Naive thymus-derived CD8-positive, alpha-beta T cell (primary cell): ENCODE results near the gene SLC5A7. TPM values are rescaled to one million over a fixed set of nuclear protein-coding genes. Genes with fewer than 3 reads are reported as not detected.

Experiments used
- ATAC-seq, 2 donors: fragments of 150-1000 bp; cut with Tn5 transposase in 1 of 2; sonication (Bioruptor Pico), chemical (Tn5 transposase) in 1 of 2; 1 replicate in 1 of 2; 2 replicates in 1 of 2; pipeline ENCODE4 v1.10.0; 2021; ENCODE audit warnings: mild to moderate bottlenecking in 2 of 2, moderate library complexity in 2 of 2
- POLR2A ChIA-PET: fragments of 350-600 bp; sonication (Branson Sonifier 250); formaldehyde crosslinking; loops from one replicate; lab custom pipeline; 2021; ENCODE audit warnings: antibody characterized with exemption; lab: Charles Lee
- DNase-seq, 10 donors: peaks; one replicate each; pipeline versions ENCODE4 v3.0.0 to v3.0.0-alpha.2; 2020 to 2022
- H3K27ac Mint-ChIP-seq, 10 donors: one replicate each; pipeline ENCODE4 v1.8.0; 2020 to 2022; ENCODE audit warnings: mild to moderate bottlenecking in 10 of 10, mixed read lengths in 10 of 10, moderate library complexity in 4 of 10, inconsistent platforms in 1 of 10
- H3K27me3 Mint-ChIP-seq, 5 donors: one replicate each; pipeline ENCODE4 v1.8.0; 2021 to 2022; ENCODE audit warnings: mixed read lengths in 5 of 5
- H3K36me3 Mint-ChIP-seq, 3 donors: one replicate each; pipeline ENCODE4 v1.8.0; 2020 to 2022; ENCODE audit warnings: mixed read lengths in 3 of 3, mild to moderate bottlenecking in 2 of 3, inconsistent platforms in 1 of 3
- H3K4me1 Mint-ChIP-seq, 4 donors: one replicate each; pipeline ENCODE4 v1.8.0; 2021 to 2022; ENCODE audit warnings: mixed read lengths in 4 of 4
- H3K4me3 Mint-ChIP-seq, 10 donors: one replicate each; pipeline ENCODE4 v1.8.0; 2020 to 2022; ENCODE audit warnings: mild to moderate bottlenecking in 10 of 10, mixed read lengths in 10 of 10, moderate library complexity in 6 of 10, inconsistent platforms in 1 of 10
- H3K9me3 Mint-ChIP-seq, 9 donors: one replicate each; pipeline ENCODE4 v1.8.0; 2020 to 2022; ENCODE audit warnings: mixed read lengths in 9 of 9, mild to moderate bottlenecking in 3 of 9, inconsistent platforms in 1 of 9, moderate library complexity in 1 of 9
- polyA plus RNA-seq, 3 donors: library from polyadenylated mRNA; unstranded; fragments of 300-500 nt; fragmentation: Illumina TruSeq; gene quantifications; one replicate each; pipeline ENCODE4 v1.2.3, GENCODE V29; 2021
- total RNA-seq, 8 experiments: library from RNA in 2 of 8; stranded (reverse) in 2 of 8; gene quantifications; one replicate each; pipeline ENCODE4 v1.2.3 and lab custom pipeline; 2021 to 2026

Gene SLC5A7
- total and polyA plus RNA-seq, 5 experiments from 2014 or later = not detected

DNA sequence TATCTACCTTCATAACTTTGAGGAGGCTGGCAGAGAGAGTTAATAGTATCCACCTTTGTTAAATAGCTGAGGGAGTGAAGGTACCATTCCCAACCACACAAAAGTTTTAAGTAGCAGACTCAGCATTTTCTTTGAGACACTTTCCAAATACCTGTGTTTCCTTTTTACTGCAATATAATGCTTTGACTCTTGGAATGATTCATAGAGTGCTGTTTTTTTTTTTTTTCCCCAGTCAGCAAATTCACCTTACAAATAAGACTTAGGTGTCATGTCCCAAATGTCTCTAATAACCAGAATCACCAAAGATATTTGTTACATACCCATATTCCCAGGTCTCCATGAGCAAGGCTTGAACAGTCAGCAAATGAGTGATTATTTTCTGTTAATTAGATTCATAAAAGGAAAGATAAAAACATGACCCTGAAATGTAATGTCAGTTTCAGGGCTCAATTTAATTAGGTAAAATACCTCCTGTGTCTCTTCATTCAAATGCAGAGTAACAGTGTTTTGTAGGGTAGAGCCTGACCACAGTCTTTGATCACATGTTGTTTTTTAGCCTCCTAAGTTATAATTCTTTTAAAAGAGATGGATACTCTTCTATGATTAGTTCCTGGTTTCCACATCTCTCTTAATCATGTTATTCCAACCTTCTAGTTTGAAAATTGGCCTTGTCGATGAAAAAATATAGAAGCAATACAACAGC, 39.9 kb downstream of the SLC5A7 start:
- POLR2A ChIA-PET = no interaction called here
- Mint-ChIP-seq H3K4me3 (no peak overlapping the region), H3K36me3 (no peaks in the 10 kb centered on the region), H3K27ac (no peak overlapping the region), H3K27me3 (peaks cover 0 to 3% (median 0%) of the 10 kb centered on the region in 5 donors), H3K4me1 (no peaks in the 10 kb centered on the region), H3K9me3 (no peaks in the 10 kb centered on the region)
- ATAC-seq (no peak), DNase-seq (no peak)

- no peak overlapping the region for H3K4me3 Mint-ChIP-seq
- H3K4me1 Mint-ChIP-seq = no peaks in the 10 kb centered on the region
- no peaks in the 10 kb centered on the region for H3K36me3 Mint-ChIP-seq
- H3K27ac Mint-ChIP-seq = no peak overlapping the region
- POLR2A ChIA-PET = no interaction called here
- no peak for ATAC-seq
- no peaks in the 10 kb centered on the region for H3K27me3 Mint-ChIP-seq
- DNase-seq = no peak
- peaks cover 0 to 5% (median 0%) of the 10 kb centered on the region in 9 donors for H3K9me3 Mint-ChIP-seq
These were observed 43.2 kb downstream of the SLC5A7 start for GRCh38 chr2:108029496-108029895.

GRCh38 chr2:108029912-108030311, 43.6 kb downstream of the SLC5A7 start:
- POLR2A ChIA-PET = no interaction called here
- ATAC-seq = no peak
- no peaks in the 10 kb centered on the region for H3K36me3 Mint-ChIP-seq
- no peaks in the 10 kb centered on the region for H3K27me3 Mint-ChIP-seq
- peaks cover 0 to 5% (median 0%) of the 10 kb centered on the region in 9 donors for H3K9me3 Mint-ChIP-seq
- no peaks in the 10 kb centered on the region for H3K4me1 Mint-ChIP-seq
- no peak for DNase-seq
- H3K27ac Mint-ChIP-seq = no peak overlapping the region
- H3K4me3 Mint-ChIP-seq = no peak overlapping the region

DNA sequence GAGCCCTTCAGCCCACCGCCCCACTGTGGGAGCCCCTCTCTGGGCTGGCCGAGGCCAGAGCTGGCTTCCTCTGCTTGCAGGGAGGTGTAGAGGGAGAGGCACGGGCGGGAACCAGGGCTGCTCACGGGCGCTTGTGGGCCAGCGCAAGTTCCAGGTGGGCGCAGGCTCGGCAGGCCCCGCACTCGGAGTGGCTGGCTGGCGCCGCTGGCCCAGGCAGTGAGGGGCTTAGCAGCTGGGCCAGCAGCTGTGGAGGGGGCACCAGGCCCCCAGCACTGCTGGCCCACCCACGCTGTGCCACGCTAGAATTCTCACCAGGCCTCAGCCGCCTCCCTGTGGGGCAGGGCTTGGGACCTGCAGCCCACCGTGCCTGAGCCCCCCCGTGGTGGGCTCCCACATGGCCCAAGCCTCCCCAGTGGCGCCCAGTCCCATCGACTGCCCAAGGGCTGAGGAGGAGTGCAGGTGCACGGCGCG, 45.2 kb downstream of the SLC5A7 start:
- no peak for DNase-seq

DNA sequence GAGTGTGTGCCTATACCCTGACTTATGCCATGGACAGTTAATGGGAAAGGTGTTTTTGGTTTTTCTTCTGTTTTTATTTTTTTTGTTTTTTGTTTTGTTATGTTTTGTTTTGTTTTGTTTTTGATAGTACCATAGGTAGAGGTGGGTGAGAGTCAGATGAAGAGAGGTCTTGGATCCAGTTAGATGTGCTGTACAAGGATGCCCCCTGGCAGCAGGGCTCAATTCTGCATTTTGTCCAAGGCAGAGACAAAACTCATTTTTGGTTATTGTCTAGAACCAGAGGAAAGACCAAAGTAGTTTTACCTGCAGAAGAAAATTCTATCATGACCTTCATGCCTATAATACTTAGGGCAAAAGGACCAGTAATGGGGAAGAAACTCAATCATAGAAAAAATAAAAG, 48.5 kb downstream of the SLC5A7 start:
- Mint-ChIP-seq H3K9me3 (peaks cover 0 to 10% (median 3%) of the 10 kb centered on the region in 9 donors), H3K4me3 (no peak overlapping the region), H3K4me1 (no peaks in the 10 kb centered on the region), H3K27me3 (peaks cover 0 to 10% (median 2%) of the 10 kb centered on the region in 5 donors), H3K36me3 (no peaks in the 10 kb centered on the region), H3K27ac (no peak overlapping the region)
- POLR2A ChIA-PET = no interaction called here
- ATAC-seq (no peak), DNase-seq (no peak)

More for the DNA sequence above, 45.2 kb downstream of the SLC5A7 start:
- POLR2A ChIA-PET = no interaction called here
- no peak for ATAC-seq
- Mint-ChIP-seq H3K36me3 (no peaks in the 10 kb centered on the region), H3K27me3 (no peaks in the 10 kb centered on the region), H3K4me1 (no peaks in the 10 kb centered on the region), H3K4me3 (no peak overlapping the region), H3K9me3 (peaks cover 0 to 5% (median 0%) of the 10 kb centered on the region in 9 donors), H3K27ac (no peak overlapping the region)

GRCh38 chr2:108048752-108049151, 62.4 kb downstream of the SLC5A7 start:
- peaks cover 0 to 9% (median 0%) of the 10 kb centered on the region in 5 donors for H3K27me3 Mint-ChIP-seq
- H3K4me3 Mint-ChIP-seq = no peak overlapping the region
- POLR2A ChIA-PET = no interaction called here
- no peaks in the 10 kb centered on the region for H3K36me3 Mint-ChIP-seq
- no peak for ATAC-seq
- H3K27ac Mint-ChIP-seq = no peak overlapping the region
- H3K9me3 Mint-ChIP-seq = peaks cover 0 to 17% (median 5%) of the 10 kb centered on the region in 9 donors
- H3K4me1 Mint-ChIP-seq = no peaks in the 10 kb centered on the region
- DNase-seq = no peak

DNA sequence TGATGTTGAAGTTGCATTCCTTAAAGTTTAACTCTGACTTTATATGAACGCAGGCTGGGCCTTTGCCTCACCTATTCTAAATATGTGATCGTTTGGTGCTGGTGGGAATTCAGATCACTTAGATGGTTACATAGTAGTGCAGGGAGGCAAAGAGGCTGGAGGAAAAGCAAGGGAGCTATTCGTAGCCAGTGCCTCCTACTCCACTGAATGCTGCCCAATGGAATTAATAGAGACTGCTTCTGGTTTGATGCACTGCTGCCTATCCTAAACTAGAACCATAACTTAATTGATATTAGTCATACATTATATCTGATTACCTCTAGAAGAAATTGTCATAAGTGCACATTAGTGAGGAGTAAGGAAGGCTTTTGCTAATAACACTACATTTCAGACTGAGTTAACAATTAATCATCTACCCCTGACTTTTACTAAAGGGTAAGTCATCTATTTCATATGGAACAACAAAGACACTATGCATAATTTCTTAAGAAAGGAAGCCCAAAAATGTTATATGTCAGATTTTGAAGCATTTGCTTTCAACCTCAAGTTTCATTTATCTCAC, 72.3 kb downstream of the SLC5A7 start:
- H3K27me3 Mint-ChIP-seq = peaks cover 0 to 2% (median 0%) of the 10 kb centered on the region in 5 donors
- H3K4me1 Mint-ChIP-seq = no peaks in the 10 kb centered on the region
- no peak for DNase-seq
- H3K36me3 Mint-ChIP-seq = no peaks in the 10 kb centered on the region
- no peak overlapping the region for H3K27ac Mint-ChIP-seq
- POLR2A ChIA-PET = no interaction called here
- peaks cover 0 to 4% (median 0%) of the 10 kb centered on the region in 9 donors for H3K9me3 Mint-ChIP-seq
- H3K4me3 Mint-ChIP-seq = no peak overlapping the region
- ATAC-seq = no peak

DNA sequence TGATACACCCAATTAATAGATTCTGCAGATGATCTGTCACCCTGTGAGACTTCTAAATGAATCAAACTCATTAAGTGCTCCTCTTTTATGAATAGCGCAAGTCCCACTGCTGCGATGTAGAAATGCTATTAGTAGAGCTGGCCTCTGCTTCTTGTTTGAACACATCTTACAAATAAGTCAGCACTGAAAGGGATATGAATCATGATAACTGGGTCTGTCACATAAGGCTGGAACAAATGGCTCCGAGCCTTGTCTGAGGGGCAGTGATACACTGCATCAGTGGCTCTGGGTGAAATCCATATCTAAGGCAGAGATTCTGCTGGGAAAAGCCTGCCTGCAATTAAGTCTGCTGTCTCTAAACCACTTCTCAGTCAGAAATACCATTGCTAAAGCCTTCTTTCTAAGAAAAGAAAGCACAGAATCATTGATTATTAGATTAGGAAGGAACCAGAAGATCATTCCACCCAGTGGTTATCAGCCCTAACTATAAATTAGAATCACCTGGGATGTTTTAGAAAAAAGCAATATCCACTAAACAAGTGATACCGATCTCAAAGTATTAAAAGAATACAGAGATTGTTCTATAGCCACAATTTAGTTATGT, 75.2 kb downstream of the SLC5A7 start:
- POLR2A ChIA-PET = no interaction called here
- ATAC-seq (no peak), DNase-seq (no peak)
- Mint-ChIP-seq H3K27ac (no peak overlapping the region), H3K4me1 (no peaks in the 10 kb centered on the region), H3K27me3 (peaks cover 0 to 3% (median 0%) of the 10 kb centered on the region in 5 donors), H3K4me3 (no peak overlapping the region), H3K9me3 (peaks cover 0 to 4% (median 0%) of the 10 kb centered on the region in 9 donors), H3K36me3 (no peaks in the 10 kb centered on the region)

Other genes with a start within 250 kb of the SLC5A7 start
- under 1 TPM; 0.83 to 0.88 TPM for gene RGPD4, start 159.6 kb upstream of the SLC5A7 start, total RNA-seq
- gene RGPD4, start 159.6 kb upstream of the SLC5A7 start, polyA plus RNA-seq = not detected